GM18508 (cell line): Measurements from ENCODE around the gene OSBP.

ENCODE experiments used
- ATAC-seq: cut with Tn5 transposase; IDR thresholded peaks from one replicate; pipeline ENCODE4 v1.9.1; 2021; ENCODE audit warnings: moderate number of reproducible peaks; ENCODE audit not compliant: insufficient read depth, unreplicated experiment

OSBP gene

GRCh38 chr11:59607703-59608454 is 7.7 kb downstream of the OSBP start:
- no peak for ATAC-seq

GRCh38 chr11:59602432-59602831 is 13.1 kb downstream of the OSBP start:
- no peak for ATAC-seq

DNA sequence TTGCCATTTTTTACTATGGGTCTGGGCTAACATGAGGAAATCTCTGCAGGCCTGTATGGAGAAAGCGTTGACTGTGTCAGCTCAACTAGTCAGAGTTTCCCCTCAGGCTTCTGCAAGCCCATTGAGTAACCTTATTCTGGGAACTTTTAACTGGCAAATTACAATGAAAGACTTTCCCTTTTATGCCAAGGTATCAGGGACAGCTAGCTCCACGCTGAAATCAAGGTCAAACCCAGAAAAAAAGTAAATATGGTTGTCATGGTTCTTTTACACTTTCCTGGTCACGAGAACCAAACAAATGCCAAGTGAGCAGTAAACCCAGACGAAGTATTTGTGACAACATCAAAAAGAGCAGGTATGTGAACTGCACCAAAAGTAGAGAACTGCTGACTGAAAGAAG is 13.8 kb downstream of the OSBP start:
- ATAC-seq = no peak

DNA sequence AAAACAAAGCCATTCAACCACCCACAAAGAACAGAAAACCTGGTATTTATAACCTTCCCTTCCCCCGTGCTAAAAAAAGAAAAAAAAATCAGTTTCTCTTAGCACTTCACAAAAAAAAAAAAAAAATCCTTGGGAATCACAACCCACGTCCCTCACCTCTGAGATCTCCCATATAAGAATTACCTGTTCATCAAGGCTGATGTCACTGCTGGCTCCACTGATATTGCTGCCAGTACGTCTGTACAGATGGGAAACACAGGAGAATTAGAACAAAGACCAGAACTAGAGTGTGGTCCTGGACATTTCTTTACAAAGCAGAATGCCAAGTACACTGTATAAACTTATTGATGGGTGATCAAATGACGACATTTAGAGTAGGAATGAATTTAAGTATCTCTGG is 14.9 kb downstream of the OSBP start:
- no peak for ATAC-seq

- no peak for ATAC-seq
These were observed 15.3 kb downstream of the OSBP start for GRCh38 chr11:59600234-59600633.

DNA sequence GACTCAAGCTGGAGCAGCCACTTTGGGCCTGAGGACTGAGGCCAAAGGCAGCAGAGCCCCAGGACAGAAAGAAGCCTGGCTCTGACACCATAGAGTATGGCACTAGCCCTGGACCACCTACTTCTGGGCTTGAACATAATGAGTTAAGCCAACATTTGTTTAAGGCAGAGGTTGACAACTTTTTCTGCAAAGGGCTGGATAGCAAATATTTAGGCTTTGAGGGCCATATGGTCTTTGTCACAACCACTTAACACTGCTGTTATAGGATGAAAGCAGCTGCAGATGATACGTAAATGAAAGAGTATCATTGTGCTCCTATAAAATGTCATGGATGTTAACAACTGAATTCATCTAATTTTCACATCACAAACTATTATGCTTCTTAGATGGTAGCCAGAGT is 16.6 kb downstream of the OSBP start:
- no peak for ATAC-seq

DNA sequence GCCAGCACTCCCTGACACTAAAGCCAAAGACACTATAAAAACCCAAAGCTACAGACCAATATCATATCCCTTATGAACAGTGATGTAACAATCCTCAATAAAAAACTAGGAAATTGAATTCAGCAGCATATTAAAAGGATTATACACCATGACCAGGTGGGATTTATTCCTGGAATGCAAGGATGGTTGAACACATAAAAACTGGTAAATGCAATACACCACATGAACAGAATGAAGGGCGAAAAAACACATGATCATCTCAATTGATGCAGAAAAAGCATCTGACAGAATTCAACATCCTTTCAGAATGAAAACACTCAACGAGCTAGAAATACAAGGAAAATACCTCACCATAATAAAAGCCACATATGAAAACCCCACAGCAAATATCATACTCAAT is 31.3 kb downstream of the OSBP start:
- ATAC-seq = no peak

DNA sequence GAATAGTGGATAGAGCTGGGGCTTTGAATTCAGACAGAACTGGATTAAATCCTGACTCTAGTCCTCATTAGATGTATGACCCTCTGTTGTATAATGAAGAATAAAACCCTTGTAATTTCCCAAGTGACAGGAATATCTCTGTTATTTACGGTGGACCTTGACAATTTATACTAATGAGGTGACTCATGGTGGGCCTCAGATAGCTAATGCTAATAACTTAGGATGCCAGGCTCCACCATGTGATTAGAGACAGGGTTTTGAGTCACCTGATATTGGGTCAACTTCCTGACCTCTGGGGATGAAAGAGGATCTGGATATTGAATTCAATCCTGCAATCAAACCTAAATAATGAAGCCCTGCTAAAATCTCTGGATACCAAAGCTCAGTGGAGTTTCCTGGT is 33.6 kb downstream of the OSBP start:
- ATAC-seq = no peak

GRCh38 chr11:59578369-59578768 is 37.2 kb downstream of the OSBP start:
- ATAC-seq = no peak

DNA sequence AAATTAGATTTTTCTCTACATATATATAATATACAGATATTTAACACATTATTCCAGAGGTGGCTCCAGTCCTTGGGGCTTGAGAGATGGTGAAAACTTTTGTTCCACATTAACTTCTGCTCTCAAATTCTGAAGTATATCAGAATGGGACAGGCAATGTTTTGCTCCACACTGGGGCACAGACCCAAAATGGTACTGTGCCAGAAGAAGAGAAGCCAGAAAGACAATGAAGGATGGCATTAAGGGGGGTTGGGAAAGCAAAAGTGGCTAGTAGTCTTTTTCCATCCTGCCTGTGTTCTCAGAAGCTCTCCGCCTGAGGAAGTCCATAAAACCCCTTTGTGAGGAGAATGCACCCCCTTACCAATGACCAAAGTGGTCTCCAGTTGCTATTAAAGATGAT is 40.1 kb downstream of the OSBP start:
- no peak for ATAC-seq

DNA sequence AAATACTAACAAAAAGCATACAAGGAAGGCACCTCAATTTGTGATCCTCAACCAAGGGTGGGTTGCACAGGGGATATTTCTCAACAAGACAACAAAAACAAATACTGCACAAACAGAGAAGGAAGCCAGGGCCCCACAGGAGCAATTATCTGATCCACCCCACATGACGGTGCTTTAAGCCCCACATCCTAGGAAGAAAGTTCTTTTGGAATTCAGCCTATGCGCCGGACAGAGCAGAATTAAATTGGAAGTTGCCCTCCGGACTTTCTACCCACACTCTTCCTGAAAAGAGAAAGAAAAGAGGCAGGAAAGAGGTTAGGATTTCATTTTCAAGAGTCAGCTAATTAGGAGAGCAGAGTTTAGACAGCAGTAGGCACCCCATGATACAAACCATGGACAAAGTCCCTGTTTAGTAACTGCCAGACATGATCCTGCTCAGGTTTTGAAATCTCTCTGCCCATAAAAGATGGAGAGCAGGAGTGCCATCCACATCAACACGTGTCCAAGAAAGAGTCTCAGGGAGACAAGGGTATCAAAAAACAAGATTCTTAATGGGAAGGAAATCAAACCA is 40.6 kb downstream of the OSBP start:
- ATAC-seq = no peak

DNA sequence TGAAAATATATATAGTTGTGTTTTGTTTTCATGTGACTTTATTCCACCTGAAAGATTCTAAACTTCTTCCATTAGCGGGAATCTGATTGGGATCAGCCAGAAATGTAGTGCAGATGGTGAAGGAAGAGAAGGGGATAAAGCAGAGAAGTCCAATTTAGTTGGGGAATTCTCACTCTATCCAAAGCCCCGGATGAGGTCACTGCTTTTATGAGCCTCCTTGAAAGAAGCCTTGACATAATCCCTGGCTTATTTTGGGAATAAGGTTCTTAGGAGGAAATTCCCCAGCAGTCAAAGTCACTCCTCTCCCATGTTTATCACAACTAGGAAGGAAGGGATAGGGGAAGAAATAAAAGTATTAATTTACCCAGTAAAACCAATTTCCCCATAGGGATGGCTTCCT is 41.1 kb downstream of the OSBP start:
- ATAC-seq = no peak

DNA sequence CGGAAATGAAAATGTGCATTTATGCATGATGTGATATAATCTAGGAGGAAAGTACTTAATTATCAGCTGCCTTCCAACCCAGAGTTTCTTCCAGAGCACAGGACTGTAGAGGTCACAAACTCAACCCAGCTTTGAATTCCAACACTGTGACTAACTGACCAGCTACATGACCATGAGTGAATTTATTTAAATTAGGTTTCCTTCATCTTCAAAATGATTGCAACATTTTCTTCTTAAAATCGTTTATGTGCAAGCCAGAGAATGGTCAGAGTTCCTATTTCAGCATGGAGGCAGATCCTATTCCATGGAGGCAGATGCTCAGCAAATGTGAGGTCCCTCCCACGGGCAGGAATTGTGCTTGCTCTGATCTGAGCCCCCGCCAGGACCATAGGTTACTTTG is 42.4 kb downstream of the OSBP start:
- no peak for ATAC-seq

- ATAC-seq = no peak
These were observed 43.5 kb downstream of the OSBP start for GRCh38 chr11:59572091-59572490.

DNA sequence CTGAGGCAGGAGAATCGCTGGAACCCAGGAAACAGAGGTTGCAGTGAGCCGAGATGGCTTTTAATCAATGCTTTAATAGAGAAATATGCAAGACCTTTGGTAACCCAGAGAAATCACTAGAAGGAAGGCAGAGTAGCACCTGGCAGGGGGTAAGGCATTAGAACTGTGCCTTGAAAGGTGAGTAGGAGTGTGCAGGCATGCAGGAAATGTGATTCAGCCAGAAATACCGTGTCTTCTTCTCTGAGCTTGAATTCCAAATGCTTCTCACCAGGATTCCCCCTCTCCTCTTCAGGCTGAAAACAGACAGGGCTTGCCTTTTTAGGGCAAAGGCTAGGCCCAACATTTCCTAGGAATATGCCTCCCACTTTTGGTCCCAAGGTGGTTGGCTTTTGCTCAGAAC is 53.3 kb downstream of the OSBP start:
- no peak for ATAC-seq

GRCh38 chr11:59560702-59561473 is 54.7 kb downstream of the OSBP start:
- ATAC-seq = no peak

DNA sequence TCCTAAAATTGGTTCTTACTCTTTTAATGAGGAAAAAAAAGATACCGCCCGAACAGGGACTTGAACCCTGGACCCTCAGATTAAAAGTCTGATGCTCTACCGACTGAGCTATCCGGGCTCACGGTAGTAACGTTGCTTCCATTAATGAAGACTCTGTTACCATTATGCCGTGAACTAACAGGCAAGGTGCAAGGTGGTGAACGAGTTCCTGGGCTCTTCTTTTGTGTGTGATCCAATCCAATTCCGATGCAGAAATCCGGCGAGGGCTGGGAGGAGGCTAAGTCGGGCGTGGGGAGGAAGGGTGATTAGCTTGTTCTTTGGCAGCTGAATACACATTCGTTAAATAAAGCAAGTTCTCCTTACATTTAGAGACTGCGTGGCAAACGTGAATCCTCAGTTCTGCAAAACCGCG is 55.3 kb downstream of the OSBP start:
- ATAC-seq = no peak

GRCh38 chr11:59559886-59560285 is 55.7 kb downstream of the OSBP start:
- ATAC-seq = no peak

GRCh38 chr11:59558270-59558643 is 57.3 kb downstream of the OSBP start:
- ATAC-seq = no peak

GRCh38 chr11:59556917-59557348 is 58.6 kb downstream of the OSBP start:
- ATAC-seq = no peak

DNA sequence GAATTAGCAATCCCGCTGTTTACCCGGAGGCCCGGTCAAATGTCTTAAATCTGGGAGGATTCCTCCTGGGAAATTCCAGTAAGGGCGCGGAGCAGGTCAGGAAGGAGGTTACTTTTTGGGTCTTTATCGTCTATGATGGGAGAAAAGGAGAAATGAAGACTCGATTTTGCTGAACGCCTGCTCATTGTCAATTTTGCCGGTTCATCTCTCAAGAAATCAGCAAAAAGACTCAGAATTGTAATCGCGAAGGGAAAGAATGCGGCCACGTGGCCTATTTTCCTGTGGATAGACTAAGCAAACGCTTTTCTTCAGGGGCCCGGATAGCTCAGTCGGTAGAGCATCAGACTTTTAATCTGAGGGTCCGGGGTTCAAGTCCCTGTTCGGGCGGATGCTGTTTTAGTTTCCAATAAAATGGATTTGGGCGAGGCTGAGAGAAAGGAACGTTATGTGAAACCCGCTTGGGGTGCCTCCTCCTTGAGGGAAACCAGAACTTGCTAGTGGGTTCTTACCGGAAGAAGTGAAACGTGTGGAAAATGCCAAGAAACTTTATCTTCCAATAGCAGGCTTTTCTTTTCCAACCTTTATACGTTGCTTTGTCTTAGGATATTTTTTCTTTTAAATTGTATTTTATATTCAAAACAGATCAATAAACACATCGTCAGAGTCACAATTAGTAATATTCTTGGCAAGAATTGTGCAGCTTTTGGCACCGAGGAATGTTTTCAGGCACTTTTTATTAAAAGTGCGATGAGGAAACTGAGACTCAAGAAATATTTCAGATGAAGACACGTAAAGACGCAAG is 59.3 kb downstream of the OSBP start:
- ATAC-seq = no peak
